NCI-H128 (cell line): ENCODE results near the gene CDKN2B-AS1.

Experiments
- DNase-seq: peaks from one replicate; lab custom pipeline; 2025; ENCODE audit not compliant: unreplicated experiment; lab: John Stamatoyannopoulos, UW

CDKN2B-AS1 gene

GRCh38 chr9:22005021-22005701 lies 10.6 kb downstream of the CDKN2B-AS1 start:
- DNase-seq = no peak

GRCh38 chr9:22005702-22006606 lies 11.4 kb downstream of the CDKN2B-AS1 start:
- no peak for DNase-seq

- DNase-seq = no peak
These were observed 13.8 kb downstream of the CDKN2B-AS1 start for GRCh38 chr9:22008384-22008716.

- DNase-seq = peak; percentile 90
These were observed 14.3 kb downstream of the CDKN2B-AS1 start, which contains the start of gene CDKN2B for GRCh38 chr9:22008717-22009505. CDKN2B (minus strand) TSS chr9:22009305; CDS start chr9:22008953, 352 bp downstream.

- no peak for DNase-seq
These were observed 14.9 kb downstream of the CDKN2B-AS1 start for GRCh38 chr9:22009506-22009867.

- DNase-seq = no peak
These were observed 16.5 kb downstream of the CDKN2B-AS1 start for GRCh38 chr9:22010866-22011625.

GRCh38 chr9:22022396-22022795 lies 27.8 kb downstream of the CDKN2B-AS1 start:
- DNase-seq = no peak

- DNase-seq = no peak
These were observed 32.1 kb downstream of the CDKN2B-AS1 start for GRCh38 chr9:22026696-22027095.

GRCh38 chr9:22028394-22028793 lies 33.8 kb downstream of the CDKN2B-AS1 start:
- no peak for DNase-seq

GRCh38 chr9:22029231-22029630 lies 34.6 kb downstream of the CDKN2B-AS1 start:
- no peak for DNase-seq

GRCh38 chr9:22030101-22030598 lies 35.6 kb downstream of the CDKN2B-AS1 start:
- no peak for DNase-seq

- DNase-seq = no peak
These were observed 37.2 kb downstream of the CDKN2B-AS1 start for GRCh38 chr9:22031655-22032411.

GRCh38 chr9:22033012-22033630 lies 38.5 kb downstream of the CDKN2B-AS1 start:
- no peak for DNase-seq

- DNase-seq = no peak
These were observed 41.0 kb downstream of the CDKN2B-AS1 start for GRCh38 chr9:22035591-22036011.

- DNase-seq = no peak
These were observed 42.5 kb downstream of the CDKN2B-AS1 start for GRCh38 chr9:22036866-22037626.

- DNase-seq = no peak
These were observed 43.5 kb downstream of the CDKN2B-AS1 start for GRCh38 chr9:22037954-22038690.

GRCh38 chr9:22039258-22039657 lies 44.7 kb downstream of the CDKN2B-AS1 start:
- DNase-seq = no peak

- DNase-seq = no peak
These were observed 46.2 kb downstream of the CDKN2B-AS1 start for GRCh38 chr9:22040760-22041159.
